ENCODE results near the gene SLC6A1. TPM values are rescaled to one million over a fixed set of nuclear protein-coding genes. Genes with fewer than 3 reads are reported as not detected.

Gene SLC6A1
- not detected in 5 replicates for total RNA-seq (2022; extraction: Qiagen RNA extraction)

GRCh38 chr3:10992017-10992942 lies at the start of gene SLC6A1:
Gene SLC6A1 (plus strand): TSS chr3:10992748. CDS start chr3:11017212, 24,464 bp downstream.

Other genes with a start within 250 kb of the SLC6A1 start
- 0.03 to 0.14 TPM (median 0.08 TPM) in 5 replicates for gene SLC6A11, start 176.5 kb upstream of the SLC6A1 start, total RNA-seq (2022; extraction: Qiagen RNA extraction)
- 5.7 to 8.7 TPM (median 7.3 TPM) in 5 replicates for gene HRH1, start 161.7 kb downstream of the SLC6A1 start, total RNA-seq (2022; extraction: Qiagen RNA extraction)

Data from A549 treated with Mapracorat at 1 μM for 4 hours (cell line).